ENCODE data around the gene VSX1.

VSX1 gene

DNA sequence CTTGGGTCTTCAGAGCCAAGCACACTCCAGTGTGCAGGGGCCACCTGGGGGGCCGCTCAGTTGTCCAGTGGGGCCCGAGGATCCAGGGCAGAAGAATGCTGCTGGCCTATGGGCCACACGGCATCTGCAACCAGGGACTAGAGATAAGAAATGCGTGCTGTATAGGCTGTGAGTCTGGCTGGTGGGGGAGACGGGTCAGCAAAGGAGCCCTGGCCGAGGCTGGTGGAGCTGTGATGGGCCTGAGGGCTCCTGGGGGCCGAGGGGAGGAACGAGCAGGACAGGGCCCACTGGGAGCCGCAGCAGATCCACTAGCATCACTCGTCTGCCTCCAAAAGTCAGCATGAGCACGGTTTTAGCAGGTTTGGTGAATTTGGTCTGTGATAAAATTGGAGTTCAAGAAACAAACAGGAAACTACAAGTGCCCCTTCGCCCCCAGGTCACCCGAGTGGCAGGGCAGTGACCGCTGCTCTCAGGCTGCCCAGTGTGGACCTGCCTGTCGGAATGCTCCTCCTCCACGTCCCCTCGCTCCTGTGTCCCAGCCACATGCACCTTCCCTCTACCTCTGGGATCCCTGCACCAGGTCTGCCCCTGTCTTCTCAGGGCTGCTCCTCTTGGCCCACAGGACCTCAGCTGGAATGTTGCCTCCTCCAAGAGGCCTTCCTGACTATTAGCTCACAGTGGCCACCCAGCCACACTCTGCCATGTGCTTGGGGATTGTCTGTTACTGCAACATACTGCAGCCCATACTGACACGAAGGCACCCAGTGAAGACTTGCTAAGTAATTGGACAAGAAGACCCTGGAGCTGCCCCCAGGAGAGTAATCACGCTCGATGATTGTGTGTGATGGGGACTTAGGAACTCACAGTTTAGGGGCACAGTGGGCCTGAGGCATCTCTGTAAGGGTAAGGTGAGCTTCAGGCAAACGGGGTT is 34.9 kb downstream of the VSX1 start:
- H3K27me3 ChIP-seq (replicated peaks; ENCODE audit: control insufficient read depth, insufficient read depth, low read length, poor library complexity, severe bottlenecking), result no peaks in the 10 kb centered on the region
- no peak overlapping the region for H3K27ac ChIP-seq (ENCODE audit: insufficient read depth, low read length, poor library complexity, severe bottlenecking)

DNA sequence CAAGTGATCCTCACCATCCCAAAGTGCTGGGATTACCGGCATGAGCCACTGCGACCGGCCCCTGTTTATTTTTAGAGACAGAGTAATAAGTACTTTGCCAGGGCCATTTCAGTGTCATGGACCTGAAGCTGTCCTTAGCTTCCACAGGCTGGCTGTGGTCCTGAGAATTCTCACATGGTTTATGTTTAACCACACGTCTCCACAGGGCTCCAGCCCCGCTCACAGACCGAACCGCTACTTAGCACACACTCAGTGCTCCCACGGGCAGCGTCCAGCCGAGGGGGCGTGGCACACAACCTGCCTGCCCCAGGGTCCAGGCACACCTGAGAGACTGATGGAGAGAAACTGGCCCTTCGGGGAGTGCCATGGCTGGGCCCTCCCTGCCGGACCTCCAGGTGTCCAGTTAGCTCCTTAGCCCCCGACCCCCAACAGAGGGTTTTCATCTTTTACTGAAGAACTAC is 35.7 kb downstream of the VSX1 start:
- H3K9me3 ChIP-seq (ENCODE audit: control insufficient read depth, low read length), result no peaks in the 10 kb centered on the region
- no peak for DNase-seq
- H3K4me1 ChIP-seq (ENCODE audit: control insufficient read depth, insufficient read depth, low read length, poor library complexity, severe bottlenecking), result peaks cover 22% of the 10 kb centered on the region
- no peaks in the 10 kb centered on the region for H3K27me3 ChIP-seq (replicated peaks; ENCODE audit: control insufficient read depth, insufficient read depth, low read length, poor library complexity, severe bottlenecking)
- H3K36me3 ChIP-seq (ENCODE audit: control insufficient read depth, insufficient read depth, low read length), result peaks cover 16% of the 10 kb centered on the region
- no peak overlapping the region for H3K4me3 ChIP-seq (ENCODE audit: insufficient read depth, low read depth, low read length, poor library complexity, severe bottlenecking)
- no peak overlapping the region for H3K27ac ChIP-seq (ENCODE audit: insufficient read depth, low read length, poor library complexity, severe bottlenecking)

More for the DNA sequence above, 34.9 kb downstream of the VSX1 start:
- H3K36me3 ChIP-seq (ENCODE audit: control insufficient read depth, insufficient read depth, low read length), result peaks cover 16% of the 10 kb centered on the region
- H3K4me3 ChIP-seq (ENCODE audit: insufficient read depth, low read depth, low read length, poor library complexity, severe bottlenecking), result no peak overlapping the region
- no peak for DNase-seq
- H3K9me3 ChIP-seq (ENCODE audit: control insufficient read depth, low read length), result no peaks in the 10 kb centered on the region
- peaks cover 14% of the 10 kb centered on the region for H3K4me1 ChIP-seq (ENCODE audit: control insufficient read depth, insufficient read depth, low read length, poor library complexity, severe bottlenecking)

DNA sequence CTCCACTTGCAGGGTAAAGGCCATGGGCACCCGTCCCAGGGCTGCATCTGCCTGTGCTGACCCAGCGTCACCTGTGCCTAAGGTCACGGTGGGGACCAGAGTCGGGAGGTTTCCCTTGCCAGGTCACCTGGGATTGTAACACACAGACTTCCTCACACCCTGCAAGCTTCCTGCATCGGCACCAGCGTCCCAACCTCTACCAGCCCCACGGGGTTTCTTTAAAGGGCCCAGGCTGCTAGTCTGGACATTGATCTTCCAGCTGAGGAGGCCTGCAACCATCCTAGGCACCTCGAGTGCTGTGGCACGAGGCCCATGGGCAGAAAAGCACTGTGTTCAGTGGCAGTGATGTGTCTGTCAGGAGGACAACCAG is 36.6 kb downstream of the VSX1 start:
- DNase-seq, result no peak
- H3K27ac ChIP-seq (ENCODE audit: insufficient read depth, low read length, poor library complexity, severe bottlenecking), result no peak overlapping the region
- no peaks in the 10 kb centered on the region for H3K27me3 ChIP-seq (replicated peaks; ENCODE audit: control insufficient read depth, insufficient read depth, low read length, poor library complexity, severe bottlenecking)
- H3K9me3 ChIP-seq (ENCODE audit: control insufficient read depth, low read length), result no peaks in the 10 kb centered on the region
- H3K4me1 ChIP-seq (ENCODE audit: control insufficient read depth, insufficient read depth, low read length, poor library complexity, severe bottlenecking), result peaks cover 22% of the 10 kb centered on the region
- H3K36me3 ChIP-seq (ENCODE audit: control insufficient read depth, insufficient read depth, low read length), result peaks cover 16% of the 10 kb centered on the region
- H3K4me3 ChIP-seq (ENCODE audit: insufficient read depth, low read depth, low read length, poor library complexity, severe bottlenecking), result no peak overlapping the region

DNA sequence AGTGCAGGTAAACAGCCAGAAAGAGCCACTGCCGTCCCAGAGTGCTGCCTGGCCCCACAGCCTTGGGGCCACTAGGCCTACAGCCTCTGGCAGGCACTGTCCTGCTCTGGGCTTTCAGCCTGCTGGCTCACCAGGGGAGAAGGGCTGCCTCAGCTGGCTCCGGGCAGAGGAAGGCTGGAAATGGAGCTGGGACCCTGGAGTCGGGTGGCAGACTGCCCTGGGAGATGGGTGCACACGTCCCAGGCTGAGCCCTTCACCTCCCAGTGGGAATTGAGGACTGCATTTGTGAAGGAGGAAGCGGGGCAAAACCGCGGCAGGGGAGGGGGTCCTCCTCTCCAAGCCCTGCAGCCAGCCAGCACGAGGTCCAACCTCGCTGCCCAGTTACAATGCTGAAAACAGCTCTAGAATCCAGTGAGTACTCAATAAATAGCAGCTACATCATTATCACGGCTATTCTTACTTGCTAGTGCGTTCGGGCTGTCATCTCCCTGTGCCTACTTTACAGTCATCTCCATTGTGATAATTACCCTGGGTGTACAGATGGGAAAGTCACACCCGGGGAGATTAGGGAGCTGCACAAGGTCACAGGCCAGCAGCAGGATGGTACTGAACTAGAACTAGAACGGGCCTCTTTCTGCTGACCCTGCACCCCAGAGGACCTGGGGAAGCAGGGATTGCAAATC is 37.1 kb downstream of the VSX1 start:
- Histone ChIP-seq H3K27me3 (replicated peaks; ENCODE audit: control insufficient read depth, insufficient read depth, low read length, poor library complexity, severe bottlenecking) (no peaks in the 10 kb centered on the region), H3K9me3 (ENCODE audit: control insufficient read depth, low read length) (no peaks in the 10 kb centered on the region), H3K36me3 (ENCODE audit: control insufficient read depth, insufficient read depth, low read length) (peaks cover 16% of the 10 kb centered on the region), H3K4me3 (ENCODE audit: insufficient read depth, low read depth, low read length, poor library complexity, severe bottlenecking) (no peak overlapping the region), H3K4me1 (ENCODE audit: control insufficient read depth, insufficient read depth, low read length, poor library complexity, severe bottlenecking) (peaks cover 22% of the 10 kb centered on the region), H3K27ac (ENCODE audit: insufficient read depth, low read length, poor library complexity, severe bottlenecking) (no peak overlapping the region)
- no peak for DNase-seq

DNA sequence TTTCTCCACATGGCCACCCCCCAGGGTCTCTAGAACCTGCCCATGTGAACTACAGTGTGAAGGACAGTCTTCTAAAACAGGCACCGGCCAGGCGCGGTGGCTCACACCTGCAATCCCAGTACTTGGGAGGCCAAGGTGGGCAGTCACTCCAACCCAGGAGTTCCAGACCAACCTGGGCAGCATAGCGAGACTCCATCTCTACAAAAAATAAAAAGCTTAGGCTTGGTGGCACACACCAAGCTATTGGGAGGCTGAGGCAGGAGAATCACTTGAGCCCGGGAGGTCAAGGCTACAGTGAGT is 37.7 kb downstream of the VSX1 start:
- H3K9me3 ChIP-seq (ENCODE audit: control insufficient read depth, low read length), result no peaks in the 10 kb centered on the region
- H3K4me1 ChIP-seq (ENCODE audit: control insufficient read depth, insufficient read depth, low read length, poor library complexity, severe bottlenecking), result peaks cover 22% of the 10 kb centered on the region
- peaks cover 16% of the 10 kb centered on the region for H3K36me3 ChIP-seq (ENCODE audit: control insufficient read depth, insufficient read depth, low read length)
- H3K27me3 ChIP-seq (replicated peaks; ENCODE audit: control insufficient read depth, insufficient read depth, low read length, poor library complexity, severe bottlenecking), result no peaks in the 10 kb centered on the region
- no peak overlapping the region for H3K27ac ChIP-seq (ENCODE audit: insufficient read depth, low read length, poor library complexity, severe bottlenecking)
- DNase-seq, result no peak
- no peak overlapping the region for H3K4me3 ChIP-seq (ENCODE audit: insufficient read depth, low read depth, low read length, poor library complexity, severe bottlenecking)

DNA sequence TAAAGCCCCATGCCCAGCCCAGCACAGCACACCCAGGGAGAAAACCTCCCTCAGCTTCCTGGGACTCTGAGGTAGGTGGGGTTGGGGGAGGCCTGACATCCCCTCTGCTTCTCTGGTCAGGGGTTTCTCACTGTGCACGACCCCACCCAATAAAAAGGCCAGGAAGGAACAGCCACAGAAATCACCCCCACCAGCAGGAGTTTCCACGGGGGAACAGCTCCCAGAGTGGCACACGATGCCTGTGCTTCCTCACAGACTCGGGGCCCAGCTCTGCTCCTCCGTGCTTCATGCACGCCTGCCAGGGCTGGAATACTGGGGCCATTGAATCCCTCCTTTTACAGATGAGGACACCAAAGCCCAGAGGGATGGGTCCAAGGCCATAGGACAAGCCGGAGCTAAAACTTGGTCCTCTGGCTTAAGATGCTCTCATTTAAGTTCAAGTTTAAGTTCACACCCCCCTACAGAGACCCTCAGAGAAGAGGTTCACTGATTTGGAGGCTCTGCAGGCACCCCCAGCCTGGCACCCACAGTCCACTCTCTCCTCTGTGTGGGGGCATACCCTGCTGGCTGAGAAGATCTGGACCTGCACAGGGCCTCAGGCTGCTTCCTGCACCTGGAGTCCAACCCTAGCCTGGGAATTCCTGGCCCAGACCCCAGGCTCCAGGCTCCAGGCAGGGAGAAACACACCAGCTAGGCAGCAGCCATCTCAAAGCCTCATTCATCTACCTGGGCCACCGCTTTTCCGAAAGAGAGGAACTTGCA is 38.3 kb downstream of the VSX1 start:
- Histone ChIP-seq H3K4me1 (ENCODE audit: control insufficient read depth, insufficient read depth, low read length, poor library complexity, severe bottlenecking) (peaks cover 22% of the 10 kb centered on the region), H3K4me3 (ENCODE audit: insufficient read depth, low read depth, low read length, poor library complexity, severe bottlenecking) (no peak overlapping the region), H3K27ac (ENCODE audit: insufficient read depth, low read length, poor library complexity, severe bottlenecking) (peak overlapping the region; percentile 64), H3K27me3 (replicated peaks; ENCODE audit: control insufficient read depth, insufficient read depth, low read length, poor library complexity, severe bottlenecking) (no peaks in the 10 kb centered on the region), H3K9me3 (ENCODE audit: control insufficient read depth, low read length) (no peaks in the 10 kb centered on the region), H3K36me3 (ENCODE audit: control insufficient read depth, insufficient read depth, low read length) (peaks cover 16% of the 10 kb centered on the region)
- no peak for DNase-seq

DNA sequence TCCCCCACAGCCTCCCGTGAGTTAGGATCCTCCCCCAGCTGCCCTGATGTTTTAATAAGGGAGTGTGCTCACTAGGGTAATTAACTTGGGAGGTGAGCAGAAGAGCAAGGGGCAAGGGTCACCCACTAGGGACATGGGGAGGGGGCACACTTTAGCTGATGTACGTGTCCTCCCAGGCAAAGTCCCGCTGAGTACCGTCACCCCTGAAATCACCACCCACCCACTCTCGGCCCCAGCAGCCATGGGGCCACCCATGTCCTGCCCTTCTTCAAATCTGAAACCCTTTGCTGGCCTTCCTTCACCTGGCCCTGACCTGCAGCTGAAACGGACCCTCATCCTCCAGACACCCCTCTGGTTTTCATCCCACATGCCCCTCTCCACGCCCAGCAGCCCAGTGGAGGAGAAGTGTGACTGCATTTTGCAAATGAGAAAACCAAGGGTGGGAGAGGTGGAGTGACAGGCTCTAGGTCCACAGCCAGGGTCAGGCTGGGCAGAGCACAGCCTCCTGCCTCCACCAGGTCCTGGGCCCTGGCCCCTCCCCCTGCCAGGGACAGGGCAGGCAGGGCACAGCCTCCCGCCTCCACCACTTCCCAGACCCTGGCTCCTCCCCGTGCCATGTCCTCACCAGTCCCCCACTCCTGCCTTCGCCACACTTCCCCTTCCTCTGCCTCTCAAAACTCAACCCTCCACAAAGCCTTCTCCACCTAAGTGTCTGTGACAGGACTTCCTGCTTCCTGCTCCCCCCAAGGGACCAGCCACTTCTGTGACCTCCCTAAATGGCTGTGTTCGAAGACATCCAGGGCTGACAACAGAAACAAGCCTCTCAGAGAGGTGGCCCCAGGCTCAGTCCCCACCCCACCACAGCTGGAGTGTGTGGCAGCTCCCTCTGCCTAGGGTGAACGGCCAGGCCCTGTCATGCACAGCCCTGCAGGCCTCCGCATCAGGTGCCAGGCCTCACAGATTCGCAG is 39.1 kb downstream of the VSX1 start:
- peaks cover 23% of the 10 kb centered on the region for H3K4me1 ChIP-seq (ENCODE audit: control insufficient read depth, insufficient read depth, low read length, poor library complexity, severe bottlenecking)
- DNase-seq, result peak in 2 of 3 donors; percentile 19 to 22
- no peaks in the 10 kb centered on the region for H3K27me3 ChIP-seq (replicated peaks; ENCODE audit: control insufficient read depth, insufficient read depth, low read length, poor library complexity, severe bottlenecking)
- H3K36me3 ChIP-seq (ENCODE audit: control insufficient read depth, insufficient read depth, low read length), result peaks cover 14% of the 10 kb centered on the region
- H3K9me3 ChIP-seq (ENCODE audit: control insufficient read depth, low read length), result no peaks in the 10 kb centered on the region
- H3K4me3 ChIP-seq (ENCODE audit: insufficient read depth, low read depth, low read length, poor library complexity, severe bottlenecking), result no peak overlapping the region
- H3K27ac ChIP-seq (ENCODE audit: insufficient read depth, low read length, poor library complexity, severe bottlenecking), result peak overlapping the region; percentile 64

DNA sequence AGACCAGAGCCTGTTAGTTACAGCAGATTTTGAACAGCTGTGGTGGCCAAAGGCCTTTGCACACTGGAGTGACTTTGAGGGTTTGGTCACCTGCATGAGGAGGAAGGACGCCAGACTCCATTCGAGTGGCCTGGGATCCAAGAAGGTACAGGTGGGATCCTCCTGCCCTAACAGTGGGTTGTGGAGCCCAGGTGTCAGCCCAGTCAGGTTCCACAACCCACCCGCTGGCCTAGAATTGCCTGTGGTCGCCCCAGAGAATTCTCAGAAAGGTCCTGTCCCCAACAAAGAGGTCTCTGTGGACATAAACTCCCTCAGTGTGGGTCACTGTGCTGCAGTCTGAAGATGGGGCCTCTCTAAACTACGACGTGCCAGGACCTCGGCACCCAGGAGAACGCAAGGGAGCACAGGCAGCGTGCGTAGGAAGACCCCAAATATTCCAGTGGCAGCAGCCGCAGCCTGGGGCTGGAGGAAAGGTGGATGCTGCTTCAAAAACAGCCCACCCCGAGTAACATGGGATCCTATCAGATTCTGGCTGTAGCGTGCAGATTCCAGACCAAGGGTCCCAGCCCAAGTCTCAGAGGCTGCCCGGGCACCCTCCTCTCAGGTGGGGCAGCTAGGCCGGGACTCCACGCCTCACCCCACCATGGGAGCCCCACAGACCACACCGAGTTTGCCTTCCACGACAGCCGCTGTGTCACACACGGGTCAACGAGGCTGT is 40.0 kb downstream of the VSX1 start:
- peak overlapping the region; percentile 64 for H3K27ac ChIP-seq (ENCODE audit: insufficient read depth, low read length, poor library complexity, severe bottlenecking)
- no peaks in the 10 kb centered on the region for H3K9me3 ChIP-seq (ENCODE audit: control insufficient read depth, low read length)
- peaks cover 27% of the 10 kb centered on the region for H3K4me1 ChIP-seq (ENCODE audit: control insufficient read depth, insufficient read depth, low read length, poor library complexity, severe bottlenecking)
- H3K4me3 ChIP-seq (ENCODE audit: insufficient read depth, low read depth, low read length, poor library complexity, severe bottlenecking), result no peak overlapping the region
- H3K27me3 ChIP-seq (replicated peaks; ENCODE audit: control insufficient read depth, insufficient read depth, low read length, poor library complexity, severe bottlenecking), result no peaks in the 10 kb centered on the region
- H3K36me3 ChIP-seq (ENCODE audit: control insufficient read depth, insufficient read depth, low read length), result peaks cover 5% of the 10 kb centered on the region
- DNase-seq, result no peak

DNA sequence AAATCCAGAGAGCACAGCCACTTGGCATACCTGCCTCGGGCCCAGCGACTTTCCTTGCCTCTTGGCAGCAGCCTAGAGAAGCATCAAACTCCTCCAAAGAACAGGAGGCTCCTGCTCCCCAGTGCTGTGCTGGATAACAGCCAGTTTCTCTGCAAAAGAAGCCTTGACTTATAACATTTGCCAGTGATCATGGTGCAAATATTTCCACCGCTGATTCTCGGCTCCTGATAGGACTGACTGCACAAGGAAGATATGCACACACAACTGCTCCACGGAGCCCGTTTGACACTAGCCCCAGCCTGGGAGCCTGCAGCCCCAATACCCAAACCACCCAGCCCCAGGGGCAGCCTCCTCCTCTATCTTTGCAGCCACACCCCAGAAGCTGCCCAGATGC is 41.5 kb downstream of the VSX1 start:
- no peak overlapping the region for H3K27ac ChIP-seq (ENCODE audit: insufficient read depth, low read length, poor library complexity, severe bottlenecking)

More for the DNA sequence above, 41.5 kb downstream of the VSX1 start:
- Histone ChIP-seq H3K4me3 (ENCODE audit: insufficient read depth, low read depth, low read length, poor library complexity, severe bottlenecking) (no peak overlapping the region), H3K4me1 (ENCODE audit: control insufficient read depth, insufficient read depth, low read length, poor library complexity, severe bottlenecking) (peaks cover 37% of the 10 kb centered on the region), H3K9me3 (ENCODE audit: control insufficient read depth, low read length) (no peaks in the 10 kb centered on the region), H3K36me3 (ENCODE audit: control insufficient read depth, insufficient read depth, low read length) (no peaks in the 10 kb centered on the region), H3K27me3 (replicated peaks; ENCODE audit: control insufficient read depth, insufficient read depth, low read length, poor library complexity, severe bottlenecking) (no peaks in the 10 kb centered on the region)
- no peak for DNase-seq
